Neural cell (in vitro differentiated cells): Measurements from ENCODE around the gene PTPRR.

Source experiments
- CTCF ChIP-seq: fragments of 450-650 bp; IDR thresholded peaks from 2 replicates; pipeline ENCODE4 v1.5.1; 2014; ENCODE audit warnings: antibody characterized with exemption, mild to moderate bottlenecking, moderate library complexity; ENCODE audit not compliant: poor library complexity, severe bottlenecking
- RAD21 ChIP-seq: fragments of 450-650 bp; conservative IDR thresholded peaks from 2 replicates; pipeline ENCODE4 v1.6.1; 2014; ENCODE audit warnings: antibody characterized with exemption, mild to moderate bottlenecking, moderate library complexity

GRCh38 chr12:70785896-70786295 lies 134.6 kb downstream of the PTPRR start:
- TF ChIP-seq RAD21 (no peak), CTCF (no peak)
